ENCODE measurements around the gene RASA4B.

Gene RASA4B

DNA sequence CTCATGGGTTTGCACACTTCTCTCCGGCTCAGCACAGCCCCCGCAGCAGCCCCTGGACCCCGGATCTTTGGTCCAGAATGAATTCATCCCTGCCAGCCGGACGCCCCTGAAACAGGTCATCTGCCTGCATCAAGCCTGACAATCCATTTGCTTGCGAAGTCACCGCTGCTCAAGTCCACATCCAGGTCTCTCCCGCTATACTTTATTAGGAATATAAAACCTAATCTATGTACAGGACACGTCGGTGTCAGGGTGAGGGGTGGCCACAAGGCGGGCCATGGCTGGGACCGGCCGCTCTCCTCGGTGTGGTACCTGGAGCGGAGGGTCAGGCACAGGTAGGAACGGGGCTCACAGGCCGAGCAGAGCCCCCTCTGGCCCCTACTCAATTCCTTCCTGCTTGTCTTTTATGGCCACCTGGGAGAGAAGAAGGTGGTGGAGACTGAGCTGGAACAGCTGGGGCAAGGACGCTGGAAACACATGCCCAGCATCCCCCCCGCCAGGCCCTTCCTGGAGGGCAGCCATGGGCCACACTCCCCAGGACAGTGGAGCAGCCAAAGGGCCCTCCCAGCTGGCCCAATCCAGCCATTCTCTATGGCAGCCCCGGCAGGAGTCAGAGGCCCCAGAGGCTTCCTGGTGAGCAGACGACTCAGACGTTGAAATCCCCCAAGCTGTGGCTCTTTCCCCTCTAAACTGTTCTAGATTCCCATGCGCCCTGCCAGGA is 44.1 kb downstream of the RASA4B start:
- H3K36me3 ChIP-seq (ENCODE audit: control insufficient read depth, insufficient read depth, low read length) = peaks cover 14% of the 10 kb centered on the region
- DNase-seq (ENCODE audit: low read depth, low spot score) = no peak
- no peaks in the 10 kb centered on the region for H3K27me3 ChIP-seq (ENCODE audit: control insufficient read depth, insufficient read depth, low read length)
- no peak overlapping the region for H3K4me3 ChIP-seq (ENCODE audit: low read length)
- H3K27ac ChIP-seq (ENCODE audit: low read length) = no peak overlapping the region
- WGBS (ENCODE audit: insufficient coverage, insufficient read length) = no CpG with 5 or more reads among the region's 23 CpGs
- no peaks in the 10 kb centered on the region for H3K4me1 ChIP-seq (ENCODE audit: control insufficient read depth, insufficient read depth, low read length)
- no peaks in the 10 kb centered on the region for H3K9me3 ChIP-seq (ENCODE audit: control insufficient read depth, insufficient read depth, low read length)

DNA sequence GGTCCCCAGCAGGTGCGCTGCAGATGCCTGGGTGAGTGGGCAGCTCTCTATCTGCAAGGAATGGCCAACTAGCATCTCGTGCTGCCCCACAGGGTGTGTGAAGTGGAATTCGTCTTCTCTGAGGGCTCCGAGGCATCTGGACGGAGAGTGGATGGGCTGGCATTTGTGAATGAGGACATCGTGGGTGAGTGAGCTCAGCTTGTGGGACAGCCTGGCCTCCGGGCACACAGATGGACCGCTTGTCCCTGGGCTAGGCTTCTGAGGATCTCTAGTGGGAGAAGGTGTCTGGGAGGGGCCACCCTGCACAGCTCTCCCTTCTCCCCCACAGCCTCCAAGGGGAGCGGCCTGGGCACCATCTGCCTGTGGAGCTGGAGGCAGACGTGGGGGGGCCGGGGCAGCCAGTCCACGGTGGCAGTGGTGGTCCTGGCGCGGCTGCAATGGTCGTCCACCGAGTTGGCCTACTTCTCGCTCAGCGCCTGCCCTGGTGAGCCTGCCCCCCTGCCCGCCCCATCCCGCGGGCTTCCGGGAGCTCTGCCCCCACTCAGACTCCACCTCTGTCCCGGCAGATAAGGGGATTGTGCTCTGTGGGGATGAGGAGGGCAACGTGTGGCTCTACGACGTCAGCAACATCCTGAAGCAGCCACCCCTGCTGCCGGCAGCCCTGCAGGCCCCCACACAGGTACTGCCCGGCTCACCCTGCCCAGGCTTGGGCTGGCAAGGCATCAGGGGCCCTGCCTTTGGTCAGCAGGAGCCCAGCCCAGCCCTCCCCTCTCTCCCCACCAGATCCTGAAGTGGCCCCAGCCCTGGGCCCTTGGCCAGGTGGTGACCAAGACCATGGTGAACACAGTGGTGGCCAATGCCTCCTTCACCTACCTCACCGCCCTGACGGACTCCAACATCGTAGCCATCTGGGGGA is 45.2 kb downstream of the RASA4B start:
- no peak overlapping the region for H3K27ac ChIP-seq (ENCODE audit: low read length)
- WGBS (ENCODE audit: insufficient coverage, insufficient read length) = no CpG with 5 or more reads among the region's 31 CpGs
- H3K4me3 ChIP-seq (ENCODE audit: low read length) = no peak overlapping the region
- peaks cover 19% of the 10 kb centered on the region for H3K36me3 ChIP-seq (ENCODE audit: control insufficient read depth, insufficient read depth, low read length)
- no peak for DNase-seq (ENCODE audit: low read depth, low spot score)
- no peaks in the 10 kb centered on the region for H3K9me3 ChIP-seq (ENCODE audit: control insufficient read depth, insufficient read depth, low read length)
- H3K27me3 ChIP-seq (ENCODE audit: control insufficient read depth, insufficient read depth, low read length) = no peaks in the 10 kb centered on the region
- no peaks in the 10 kb centered on the region for H3K4me1 ChIP-seq (ENCODE audit: control insufficient read depth, insufficient read depth, low read length)

DNA sequence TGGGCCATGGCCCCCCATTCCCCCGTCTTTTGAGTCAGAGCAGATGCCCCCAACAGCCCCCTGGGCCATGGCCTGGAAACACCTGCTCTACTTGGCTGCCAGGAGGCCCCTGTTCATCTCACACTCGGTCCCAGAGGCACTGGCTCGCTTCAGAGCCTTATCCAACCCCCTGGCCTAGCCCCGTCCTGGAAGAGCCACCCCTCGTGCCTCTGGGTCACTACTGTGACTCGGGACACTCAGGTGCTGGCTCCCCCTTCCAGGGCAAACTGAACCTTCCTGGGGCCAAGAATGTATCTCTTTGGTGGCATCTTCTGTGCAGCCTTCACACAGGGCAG is 45.8 kb downstream of the RASA4B start:
- Histone ChIP-seq H3K4me3 (ENCODE audit: low read length) (no peak overlapping the region), H3K4me1 (ENCODE audit: control insufficient read depth, insufficient read depth, low read length) (no peaks in the 10 kb centered on the region), H3K27ac (ENCODE audit: low read length) (no peak overlapping the region), H3K36me3 (ENCODE audit: control insufficient read depth, insufficient read depth, low read length) (peaks cover 21% of the 10 kb centered on the region), H3K9me3 (ENCODE audit: control insufficient read depth, insufficient read depth, low read length) (no peaks in the 10 kb centered on the region), H3K27me3 (ENCODE audit: control insufficient read depth, insufficient read depth, low read length) (no peaks in the 10 kb centered on the region)
- no peak for DNase-seq (ENCODE audit: low read depth, low spot score)
- no CpG with 5 or more reads among the region's 6 CpGs for WGBS (ENCODE audit: insufficient coverage, insufficient read length)

DNA sequence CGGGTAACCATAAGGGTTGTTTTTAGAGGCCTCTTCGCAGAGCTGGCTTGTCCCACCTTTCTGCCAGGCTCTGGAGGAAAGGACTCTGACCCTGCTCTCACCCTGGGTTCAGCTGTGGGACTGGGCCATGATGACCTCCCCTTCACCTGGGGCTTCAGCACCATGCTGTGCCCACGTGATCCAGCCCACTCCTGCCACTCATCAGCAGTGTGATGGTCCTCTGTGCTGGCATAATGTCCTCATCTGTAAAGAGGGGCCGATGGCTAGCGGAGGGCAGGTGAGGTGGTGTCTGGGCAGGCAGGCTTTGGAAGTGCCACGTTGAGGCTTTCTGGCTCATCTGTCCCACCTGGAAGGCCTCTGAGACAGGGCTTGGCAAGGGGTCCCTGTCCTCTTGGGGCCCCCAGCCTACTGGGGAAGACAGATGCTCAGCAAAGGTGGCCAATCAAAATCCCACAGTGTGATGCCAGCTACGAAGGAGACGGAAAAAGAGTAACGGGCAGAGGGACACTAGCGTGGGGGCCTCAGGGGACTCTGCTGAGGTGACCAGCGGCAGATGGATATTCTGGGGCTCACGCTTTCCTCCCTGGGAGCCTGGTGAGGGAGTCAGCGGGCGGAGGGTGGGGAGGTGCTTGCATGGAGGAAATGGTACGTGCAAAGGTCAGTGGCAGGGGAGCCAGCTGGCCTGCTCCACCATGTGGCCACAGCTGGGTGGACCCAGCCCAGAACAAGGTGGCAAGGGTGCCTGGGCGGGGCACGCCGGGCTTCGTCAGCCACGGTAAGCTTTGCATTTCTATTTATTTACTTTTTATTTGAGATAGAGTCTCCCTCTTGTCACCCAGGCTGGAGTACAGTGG is 47.4 kb downstream of the RASA4B start:
- H3K27ac ChIP-seq (ENCODE audit: low read length) = no peak overlapping the region
- H3K27me3 ChIP-seq (ENCODE audit: control insufficient read depth, insufficient read depth, low read length) = no peaks in the 10 kb centered on the region
- peaks cover 21% of the 10 kb centered on the region for H3K36me3 ChIP-seq (ENCODE audit: control insufficient read depth, insufficient read depth, low read length)
- WGBS (ENCODE audit: insufficient coverage, insufficient read length) = no CpG with 5 or more reads among the region's 20 CpGs
- no peak overlapping the region for H3K4me3 ChIP-seq (ENCODE audit: low read length)
- DNase-seq (ENCODE audit: low read depth, low spot score) = no peak
- no peaks in the 10 kb centered on the region for H3K4me1 ChIP-seq (ENCODE audit: control insufficient read depth, insufficient read depth, low read length)
- no peaks in the 10 kb centered on the region for H3K9me3 ChIP-seq (ENCODE audit: control insufficient read depth, insufficient read depth, low read length)

DNA sequence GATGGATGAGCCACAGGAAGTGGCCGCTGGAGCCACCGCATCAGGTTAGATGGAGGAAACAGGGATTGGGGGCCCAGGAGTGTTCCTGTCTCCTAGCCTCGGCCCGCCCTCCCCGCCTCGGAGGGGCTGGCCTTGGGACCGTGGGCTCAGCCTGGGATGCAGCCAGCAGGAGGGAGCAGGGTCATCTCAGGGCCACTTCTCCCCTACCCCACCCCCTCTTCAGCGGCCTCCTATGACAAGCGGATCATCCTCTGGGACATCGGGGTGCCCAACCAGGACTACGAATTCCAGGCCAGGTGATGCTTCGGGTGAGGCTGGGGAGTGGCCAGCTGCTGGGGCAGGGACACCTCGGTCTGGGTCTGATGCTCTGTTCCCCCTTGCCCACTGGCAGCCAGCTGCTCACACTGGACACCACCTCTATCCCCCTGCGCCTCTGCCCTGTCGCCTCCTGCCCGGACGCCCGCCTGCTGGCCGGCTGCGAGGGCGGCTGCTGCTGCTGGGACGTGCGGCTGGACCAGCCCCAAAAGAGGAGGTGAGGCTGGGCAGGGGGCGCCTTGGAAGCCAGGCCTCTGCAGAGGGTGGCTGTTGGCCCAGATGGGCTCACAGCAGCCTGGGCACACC is 48.1 kb downstream of the RASA4B start:
- Histone ChIP-seq H3K27me3 (ENCODE audit: control insufficient read depth, insufficient read depth, low read length) (no peaks in the 10 kb centered on the region), H3K4me3 (ENCODE audit: low read length) (no peak overlapping the region), H3K9me3 (ENCODE audit: control insufficient read depth, insufficient read depth, low read length) (no peaks in the 10 kb centered on the region), H3K36me3 (ENCODE audit: control insufficient read depth, insufficient read depth, low read length) (peaks cover 21% of the 10 kb centered on the region), H3K4me1 (ENCODE audit: control insufficient read depth, insufficient read depth, low read length) (no peaks in the 10 kb centered on the region), H3K27ac (ENCODE audit: low read length) (no peak overlapping the region)
- DNase-seq (ENCODE audit: low read depth, low spot score) = no peak
- no CpG with 5 or more reads among the region's 24 CpGs for WGBS (ENCODE audit: insufficient coverage, insufficient read length)

DNA sequence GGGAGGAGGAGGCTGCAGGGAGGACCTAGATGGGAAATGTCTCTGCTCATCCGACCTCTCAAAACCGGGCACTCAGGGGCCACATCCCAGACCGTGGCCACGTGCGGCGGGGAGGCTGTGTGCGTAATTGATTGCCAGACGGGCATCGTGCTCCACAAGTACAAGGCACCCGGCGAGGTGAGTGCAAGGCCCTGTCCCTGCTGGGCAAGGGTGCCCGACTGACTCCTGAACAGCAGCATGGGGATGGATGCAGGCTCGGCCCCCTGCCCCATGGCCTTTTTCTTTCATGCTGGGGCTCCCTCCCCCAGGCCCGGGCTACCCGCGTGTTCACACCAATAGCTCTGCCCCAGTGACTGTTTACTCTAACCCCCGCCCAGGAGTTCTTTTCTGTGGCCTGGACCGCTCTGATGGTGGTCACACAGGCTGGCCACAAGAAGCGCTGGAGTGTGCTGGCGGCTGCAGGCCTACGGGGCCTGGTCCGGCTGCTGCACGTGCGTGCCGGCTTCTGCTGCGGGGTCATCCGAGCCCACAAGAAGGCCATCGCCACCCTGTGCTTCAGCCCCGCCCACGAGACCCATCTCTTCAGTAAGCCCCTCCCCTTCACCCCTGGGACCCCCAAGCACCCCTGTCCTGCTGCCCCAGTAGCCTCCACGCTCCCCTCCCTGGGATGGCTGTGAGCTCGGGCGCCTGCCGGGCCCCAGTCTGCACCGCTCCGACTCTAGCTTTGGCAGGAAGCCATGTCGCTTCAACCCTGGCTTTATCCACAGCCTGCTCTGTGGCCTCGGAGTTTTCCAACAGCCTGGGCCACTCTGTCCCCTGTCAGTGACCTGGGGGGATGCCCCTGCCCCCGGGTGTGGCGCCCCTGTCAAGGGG is 48.9 kb downstream of the RASA4B start:
- Histone ChIP-seq H3K27ac (ENCODE audit: low read length) (no peak overlapping the region), H3K9me3 (ENCODE audit: control insufficient read depth, insufficient read depth, low read length) (no peaks in the 10 kb centered on the region), H3K4me3 (ENCODE audit: low read length) (no peak overlapping the region), H3K36me3 (ENCODE audit: control insufficient read depth, insufficient read depth, low read length) (peaks cover 19% of the 10 kb centered on the region), H3K4me1 (ENCODE audit: control insufficient read depth, insufficient read depth, low read length) (peaks cover 2% of the 10 kb centered on the region; the same call in 1 of the 2 replicates), H3K27me3 (ENCODE audit: control insufficient read depth, insufficient read depth, low read length) (no peaks in the 10 kb centered on the region)
- DNase-seq (ENCODE audit: low read depth, low spot score) = no peak
- WGBS (ENCODE audit: insufficient coverage, insufficient read length) = no CpG with 5 or more reads among the region's 40 CpGs

DNA sequence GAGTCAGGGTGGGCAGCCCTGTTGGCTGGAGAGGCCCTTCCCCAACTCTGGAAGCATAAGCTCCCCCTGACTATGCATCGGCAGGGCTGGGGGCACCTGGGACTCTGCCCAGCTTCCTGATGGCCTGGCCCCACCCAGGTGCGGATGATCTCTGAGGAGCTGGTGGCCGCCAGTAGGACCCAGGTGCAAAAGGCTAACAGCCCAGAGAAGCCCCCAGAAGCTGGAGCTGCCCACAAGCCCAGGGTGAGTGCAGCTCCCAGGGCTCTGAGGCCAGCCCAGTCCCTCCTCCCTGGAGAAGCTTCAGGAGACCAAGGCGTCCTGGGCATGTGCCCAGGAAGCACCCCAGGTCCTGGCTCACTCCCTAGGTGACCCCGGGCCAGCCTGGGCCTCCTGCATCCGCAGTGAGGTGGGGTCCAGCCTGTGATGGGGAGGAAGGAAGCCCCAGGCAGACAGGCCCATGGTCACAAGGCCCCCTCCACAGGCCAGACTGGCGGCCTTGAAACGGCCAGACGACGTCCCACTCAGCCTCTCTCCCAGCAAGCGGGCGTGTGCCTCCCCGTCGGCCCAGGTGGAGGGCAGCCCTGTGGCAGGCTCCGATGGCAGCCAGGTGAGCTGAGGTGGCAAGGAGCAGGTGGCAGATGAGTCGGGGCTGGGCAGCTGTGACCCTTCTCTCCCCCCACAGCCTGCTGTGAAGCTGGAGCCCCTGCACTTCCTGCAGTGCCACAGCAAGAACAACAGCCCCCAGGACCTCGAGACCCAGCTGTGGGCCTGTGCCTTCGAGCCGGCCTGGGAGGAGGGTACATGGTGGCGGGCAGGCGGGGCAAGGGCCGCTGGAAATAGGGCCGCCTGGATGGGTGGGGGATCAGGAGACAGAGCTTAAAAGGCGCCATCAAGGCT is 49.7 kb downstream of the RASA4B start:
- no CpG with 5 or more reads among the region's 24 CpGs for WGBS (ENCODE audit: insufficient coverage, insufficient read length)
- Histone ChIP-seq H3K9me3 (ENCODE audit: control insufficient read depth, insufficient read depth, low read length) (no peaks in the 10 kb centered on the region), H3K27me3 (ENCODE audit: control insufficient read depth, insufficient read depth, low read length) (no peaks in the 10 kb centered on the region), H3K36me3 (ENCODE audit: control insufficient read depth, insufficient read depth, low read length) (peaks cover 13% of the 10 kb centered on the region), H3K4me1 (ENCODE audit: control insufficient read depth, insufficient read depth, low read length) (peaks cover 2% of the 10 kb centered on the region; the same call in 1 of the 2 replicates), H3K27ac (ENCODE audit: low read length) (no peak overlapping the region), H3K4me3 (ENCODE audit: low read length) (no peak overlapping the region)
- no peak for DNase-seq (ENCODE audit: low read depth, low spot score)

DNA sequence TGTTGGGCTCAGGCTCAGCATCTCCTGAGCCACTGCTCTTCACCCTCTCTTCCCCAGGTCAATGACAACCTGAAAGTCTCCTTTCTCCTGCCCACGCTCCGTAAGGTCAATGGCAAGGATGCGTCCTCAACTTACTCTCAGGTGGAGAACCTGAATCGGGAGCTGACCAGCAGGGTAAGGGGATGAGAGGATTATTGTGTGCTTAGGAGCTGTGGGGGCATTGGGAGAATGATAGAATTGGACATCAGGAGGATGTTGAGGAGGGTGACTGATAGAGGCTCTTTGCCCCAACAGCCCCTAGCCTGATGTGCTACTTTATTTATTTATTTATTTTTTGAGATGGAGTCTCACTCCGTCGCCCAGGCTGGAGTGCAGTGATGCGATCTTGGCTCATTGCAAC is 51.5 kb downstream of the RASA4B start:
- Histone ChIP-seq H3K36me3 (ENCODE audit: control insufficient read depth, insufficient read depth, low read length) (peaks cover 7% of the 10 kb centered on the region; the same call in 1 of the 2 replicates), H3K4me1 (ENCODE audit: control insufficient read depth, insufficient read depth, low read length) (peaks cover 2% of the 10 kb centered on the region; the same call in 1 of the 2 replicates), H3K4me3 (ENCODE audit: low read length) (no peak overlapping the region), H3K27me3 (ENCODE audit: control insufficient read depth, insufficient read depth, low read length) (no peaks in the 10 kb centered on the region), H3K27ac (ENCODE audit: low read length) (no peak overlapping the region), H3K9me3 (ENCODE audit: control insufficient read depth, insufficient read depth, low read length) (no peaks in the 10 kb centered on the region)
- no CpG with 5 or more reads among the region's 7 CpGs for WGBS (ENCODE audit: insufficient coverage, insufficient read length)
- DNase-seq (ENCODE audit: low read depth, low spot score) = no peak

Measured in iPS DF 6.9 (cell line).